ENCODE data around the gene CAPG.

DNA sequence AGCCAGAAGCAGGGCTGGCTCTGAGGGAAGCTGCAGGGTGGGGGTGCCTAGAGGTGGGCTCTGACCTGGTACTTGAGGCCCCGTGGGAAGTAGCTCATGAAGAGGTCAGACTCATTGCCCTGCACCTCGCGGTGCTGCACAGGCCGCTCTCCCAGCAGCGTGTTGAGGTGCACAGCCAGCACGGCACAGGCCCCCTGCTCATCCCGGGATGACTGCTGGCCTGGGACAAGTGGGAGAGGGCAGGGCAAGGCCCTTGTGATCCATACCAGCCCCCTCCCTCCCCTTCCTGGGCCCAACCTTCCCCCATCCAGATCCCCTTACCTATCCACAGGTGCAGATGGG lies 8.7 kb downstream of the CAPG start:
- TF ChIP-seq CTCF (conservative IDR thresholded peaks at IDR 0.05; ENCODE audit: low read length): no peak
- TF ChIP-seq EZH2phosphoT487 (IDR thresholded peaks at IDR 0.05; ENCODE audit: borderline replicate concordance): no peak

Data from Loucy (cell line).